HepG2 (cell line): ENCODE data around the gene TNPO3.

ENCODE experiments used
- ATF7 ChIP-seq, 2 experiments: fragments of 450-650 bp in 1 of 2; sonication (generic) in 1 of 2; formaldehyde crosslinking in 1 of 2; IDR thresholded peaks; 2 replicates each; pipeline versions ENCODE4 v1.4.0 to v1.6.1; 2016 to 2020; ENCODE audit warnings: antibody characterized with exemption in 1 of 2, mild to moderate bottlenecking in 1 of 2, missing genetic modification reagents in 1 of 2
- EZH2 ChIP-seq: conservative IDR thresholded peaks from 2 replicates; pipeline ENCODE4 v1.6.1; 2012; ENCODE audit warnings: mild to moderate bottlenecking, low read depth, low read length, moderate library complexity
- JDP2 ChIP-seq: sonication (generic); formaldehyde crosslinking; IDR thresholded peaks from 2 replicates; pipeline ENCODE4 v1.8.1; 2022; ENCODE audit warnings: missing genetic modification reagents, borderline replicate concordance
- NFIC ChIP-seq: IDR thresholded peaks from 2 replicates; pipeline ENCODE4 v1.6.1; 2012; ENCODE audit warnings: mild to moderate bottlenecking, low read length, inconsistent platforms
- SMC3 ChIP-seq: IDR thresholded peaks from 2 replicates; pipeline ENCODE4 v1.6.1; 2011; ENCODE audit warnings: low read length, improper control_type of control experiment
- TAF1 ChIP-seq: sonication (generic); formaldehyde crosslinking; IDR thresholded peaks from 2 replicates; pipeline ENCODE4 v1.4.0; 2020; ENCODE audit warnings: missing genetic modification reagents
- ZHX1 ChIP-seq: sonication (generic); formaldehyde crosslinking; IDR thresholded peaks from 2 replicates; pipeline ENCODE4 v1.8.1; 2022; ENCODE audit warnings: low read depth, mild to moderate bottlenecking, missing genetic modification reagents
- ZNF777 ChIP-seq: sonication (generic); formaldehyde crosslinking; IDR thresholded peaks from 2 replicates; pipeline ENCODE4 v1.4.0; 2020; ENCODE audit warnings: missing genetic modification reagents
- ZNF883 ChIP-seq: sonication (generic); formaldehyde crosslinking; IDR thresholded peaks from 2 replicates; pipeline ENCODE4 v1.5.1; 2020; ENCODE audit warnings: mild to moderate bottlenecking, missing genetic modification reagents; ENCODE audit errors: not compliant biosample characterization
- ZSCAN21 ChIP-seq: sonication (generic); formaldehyde crosslinking; IDR thresholded peaks from 2 replicates; pipeline ENCODE4 v1.8.0; 2022; ENCODE audit warnings: mild to moderate bottlenecking, missing genetic modification reagents, moderate library complexity, borderline replicate concordance
- ZSCAN29 ChIP-seq: sonication (generic); formaldehyde crosslinking; conservative IDR thresholded peaks from 2 replicates; pipeline ENCODE4 v1.4.0; 2020; ENCODE audit warnings: mild to moderate bottlenecking, missing genetic modification reagents
- TF ChIP-seq, protein P1 (sequence below): IDR thresholded peaks from 2 replicates; pipeline ENCODE4 v1.6.1; 2016
- TF ChIP-seq, protein P2 (sequence below): sonication (generic); formaldehyde crosslinking; IDR thresholded peaks from 2 replicates; pipeline ENCODE4 v1.5.0; 2020; ENCODE audit warnings: mild to moderate bottlenecking, missing genetic modification reagents, moderate library complexity
- TF ChIP-seq, protein P3 (sequence below): fragments of 450-650 bp; IDR thresholded peaks from 2 replicates; pipeline ENCODE4 v1.6.1; 2017; ENCODE audit warnings: mild to moderate bottlenecking

GRCh38 chr7:129009437-129009836 lies 45.5 kb downstream of the TNPO3 start:
- TF ChIP-seq ZSCAN21 (CRISPR knock-in tag) (no peak), ZNF777 (CRISPR knock-in tag) (no peak), SMC3 (no peak), ATF7 (IDR thresholded peaks at IDR 0.05) (no peak), ATF7 (CRISPR knock-in tag; IDR thresholded peaks at IDR 0.05) (no peak), ZNF883 (CRISPR knock-in tag) (no peak), ZSCAN29 (no peak), NFIC (no peak), ZHX1 (no peak), JDP2 (CRISPR knock-in tag) (no peak), TAF1 (no peak), EZH2 (no peak)
- TF ChIP-seq, protein P1, sequence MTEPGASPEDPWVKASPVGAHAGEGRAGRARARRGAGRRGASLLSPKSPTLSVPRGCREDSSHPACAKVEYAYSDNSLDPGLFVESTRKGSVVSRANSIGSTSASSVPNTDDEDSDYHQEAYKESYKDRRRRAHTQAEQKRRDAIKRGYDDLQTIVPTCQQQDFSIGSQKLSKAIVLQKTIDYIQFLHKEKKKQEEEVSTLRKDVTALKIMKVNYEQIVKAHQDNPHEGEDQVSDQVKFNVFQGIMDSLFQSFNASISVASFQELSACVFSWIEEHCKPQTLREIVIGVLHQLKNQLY: no peak
- TF ChIP-seq, protein P2, sequence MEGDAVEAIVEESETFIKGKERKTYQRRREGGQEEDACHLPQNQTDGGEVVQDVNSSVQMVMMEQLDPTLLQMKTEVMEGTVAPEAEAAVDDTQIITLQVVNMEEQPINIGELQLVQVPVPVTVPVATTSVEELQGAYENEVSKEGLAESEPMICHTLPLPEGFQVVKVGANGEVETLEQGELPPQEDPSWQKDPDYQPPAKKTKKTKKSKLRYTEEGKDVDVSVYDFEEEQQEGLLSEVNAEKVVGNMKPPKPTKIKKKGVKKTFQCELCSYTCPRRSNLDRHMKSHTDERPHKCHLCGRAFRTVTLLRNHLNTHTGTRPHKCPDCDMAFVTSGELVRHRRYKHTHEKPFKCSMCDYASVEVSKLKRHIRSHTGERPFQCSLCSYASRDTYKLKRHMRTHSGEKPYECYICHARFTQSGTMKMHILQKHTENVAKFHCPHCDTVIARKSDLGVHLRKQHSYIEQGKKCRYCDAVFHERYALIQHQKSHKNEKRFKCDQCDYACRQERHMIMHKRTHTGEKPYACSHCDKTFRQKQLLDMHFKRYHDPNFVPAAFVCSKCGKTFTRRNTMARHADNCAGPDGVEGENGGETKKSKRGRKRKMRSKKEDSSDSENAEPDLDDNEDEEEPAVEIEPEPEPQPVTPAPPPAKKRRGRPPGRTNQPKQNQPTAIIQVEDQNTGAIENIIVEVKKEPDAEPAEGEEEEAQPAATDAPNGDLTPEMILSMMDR (CRISPR knock-in tag): no peak
- TF ChIP-seq, protein P3, sequence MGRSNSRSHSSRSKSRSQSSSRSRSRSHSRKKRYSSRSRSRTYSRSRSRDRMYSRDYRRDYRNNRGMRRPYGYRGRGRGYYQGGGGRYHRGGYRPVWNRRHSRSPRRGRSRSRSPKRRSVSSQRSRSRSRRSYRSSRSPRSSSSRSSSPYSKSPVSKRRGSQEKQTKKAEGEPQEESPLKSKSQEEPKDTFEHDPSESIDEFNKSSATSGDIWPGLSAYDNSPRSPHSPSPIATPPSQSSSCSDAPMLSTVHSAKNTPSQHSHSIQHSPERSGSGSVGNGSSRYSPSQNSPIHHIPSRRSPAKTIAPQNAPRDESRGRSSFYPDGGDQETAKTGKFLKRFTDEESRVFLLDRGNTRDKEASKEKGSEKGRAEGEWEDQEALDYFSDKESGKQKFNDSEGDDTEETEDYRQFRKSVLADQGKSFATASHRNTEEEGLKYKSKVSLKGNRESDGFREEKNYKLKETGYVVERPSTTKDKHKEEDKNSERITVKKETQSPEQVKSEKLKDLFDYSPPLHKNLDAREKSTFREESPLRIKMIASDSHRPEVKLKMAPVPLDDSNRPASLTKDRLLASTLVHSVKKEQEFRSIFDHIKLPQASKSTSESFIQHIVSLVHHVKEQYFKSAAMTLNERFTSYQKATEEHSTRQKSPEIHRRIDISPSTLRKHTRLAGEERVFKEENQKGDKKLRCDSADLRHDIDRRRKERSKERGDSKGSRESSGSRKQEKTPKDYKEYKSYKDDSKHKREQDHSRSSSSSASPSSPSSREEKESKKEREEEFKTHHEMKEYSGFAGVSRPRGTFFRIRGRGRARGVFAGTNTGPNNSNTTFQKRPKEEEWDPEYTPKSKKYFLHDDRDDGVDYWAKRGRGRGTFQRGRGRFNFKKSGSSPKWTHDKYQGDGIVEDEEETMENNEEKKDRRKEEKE: no peak
